GM19452 (cell line): ENCODE data around the gene NIPA2.

Source experiments
- ATAC-seq: cut with Tn5 transposase; IDR thresholded peaks from one replicate; pipeline ENCODE4 v1.9.1; 2021; ENCODE audit not compliant: unreplicated experiment

The NIPA2 gene

DNA sequence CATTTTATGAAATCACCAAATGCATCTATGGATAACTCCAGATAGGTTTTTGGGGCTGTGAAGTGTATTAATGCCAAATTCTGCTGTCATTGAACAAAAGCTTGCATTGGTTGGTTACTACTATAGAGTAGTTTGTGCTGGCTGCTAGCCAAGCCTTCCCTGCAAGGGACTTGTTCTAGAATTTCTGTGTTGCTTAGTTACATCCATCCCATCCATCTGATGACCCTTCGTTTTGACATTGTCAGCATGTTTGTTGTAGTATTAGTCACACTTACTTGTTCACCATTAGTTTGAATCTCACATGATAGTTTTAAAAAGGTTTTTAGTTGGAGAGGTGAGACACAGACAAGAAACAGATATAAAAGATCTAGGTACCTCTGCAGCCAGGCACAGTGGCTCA, 7.0 kb upstream of the NIPA2 start:
- no peak for ATAC-seq

DNA sequence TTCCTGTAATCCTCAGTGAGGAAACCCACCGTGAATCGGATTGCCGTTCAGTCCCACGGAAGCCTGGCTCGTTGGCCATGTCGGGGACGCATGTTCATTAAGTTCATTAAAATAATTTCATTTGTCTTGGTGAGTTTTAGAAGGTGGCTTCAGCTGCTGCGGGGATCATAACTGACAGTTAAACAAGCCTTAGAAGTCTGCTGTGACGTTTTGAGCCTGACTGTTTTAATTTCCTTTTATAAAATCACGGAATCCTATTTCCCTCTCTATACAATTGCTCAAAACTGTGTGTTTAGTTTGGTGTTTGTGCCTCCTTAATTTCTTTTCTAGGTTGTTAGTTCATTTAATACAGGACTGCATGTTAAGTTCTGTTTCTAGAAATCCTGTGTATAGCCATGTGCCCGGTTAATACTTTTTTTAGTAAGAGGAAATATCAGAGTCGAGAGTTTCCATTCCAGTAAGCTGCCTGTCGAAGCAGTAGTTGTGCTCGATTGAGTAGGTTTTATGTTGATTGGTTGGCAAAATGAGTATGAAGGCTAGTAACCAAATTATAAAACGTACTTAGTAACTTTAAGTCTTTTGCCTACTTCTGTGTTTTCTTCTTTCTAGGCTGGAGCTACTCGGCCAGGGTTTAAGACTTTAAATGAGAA, 705 bp downstream of the NIPA2 start:
- no peak for ATAC-seq

DNA sequence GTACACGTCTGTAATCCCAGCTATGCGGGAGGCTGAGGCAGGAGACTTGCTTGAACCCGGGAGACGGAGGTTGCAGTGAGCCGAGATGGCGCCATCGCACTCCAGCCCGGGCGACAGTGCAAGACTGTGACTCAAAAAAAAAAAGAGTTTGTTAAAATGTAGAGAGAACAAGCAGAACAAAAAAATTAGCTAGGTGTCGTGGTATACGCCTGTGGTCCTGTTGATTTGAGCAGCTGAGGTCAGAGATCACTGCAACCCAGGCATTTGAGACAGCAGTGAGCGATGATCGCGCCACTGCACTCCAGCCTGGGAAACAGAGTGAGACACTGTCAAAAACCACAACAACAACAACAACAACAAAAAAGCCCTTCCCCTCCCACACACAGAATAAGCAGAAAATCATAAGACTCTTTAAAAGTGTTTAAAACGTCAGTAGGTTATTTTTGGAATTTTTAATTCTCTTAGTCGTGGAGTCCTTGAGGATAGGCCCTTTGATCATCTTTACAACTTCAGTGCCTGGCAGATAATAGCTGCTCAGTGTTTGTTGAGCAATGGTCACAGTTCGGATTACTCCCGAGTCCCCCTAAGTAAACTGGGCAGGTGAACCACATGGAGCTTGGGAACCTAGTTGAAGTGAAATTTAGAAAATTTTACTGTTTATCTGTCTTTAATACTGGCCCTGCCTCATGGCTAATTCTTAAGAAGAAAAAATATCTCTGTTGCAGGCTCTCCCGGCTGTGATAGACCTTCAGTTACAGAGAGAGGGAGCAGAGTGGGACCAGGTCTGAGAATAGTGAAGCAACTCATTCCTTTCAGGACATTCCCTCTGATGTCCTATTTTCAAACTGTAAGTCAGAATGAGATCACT, 6.2 kb downstream of the NIPA2 start:
- no peak for ATAC-seq

DNA sequence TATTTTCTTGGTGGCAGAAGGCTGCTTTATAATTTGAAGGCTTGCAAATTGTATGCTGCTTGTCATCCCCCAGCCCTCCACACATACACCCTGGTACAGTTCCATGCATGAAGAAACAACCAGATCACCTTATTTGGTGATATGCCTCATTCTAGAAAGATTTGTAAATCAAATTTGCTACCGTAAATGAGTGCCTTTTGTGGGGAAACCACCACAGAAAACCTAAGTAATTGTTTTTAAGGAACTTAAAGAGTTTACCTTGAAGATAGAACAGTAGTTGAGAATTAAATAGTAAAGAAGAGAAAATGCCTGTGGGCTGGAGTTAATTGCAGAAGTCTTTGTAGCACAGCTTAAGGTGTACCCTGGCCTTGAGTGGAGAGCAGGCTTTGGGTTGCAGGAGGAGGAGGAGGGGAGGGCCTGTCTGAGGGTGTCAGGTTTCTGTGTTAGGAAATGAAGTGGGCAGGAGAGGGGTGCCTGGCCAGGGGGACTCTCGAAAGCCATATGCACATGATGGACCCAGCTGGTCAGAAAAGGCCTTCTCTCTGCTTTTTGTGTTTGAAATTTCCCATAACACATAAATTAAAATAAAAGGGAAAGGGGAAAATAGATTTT, 6.9 kb downstream of the NIPA2 start:
- no peak for ATAC-seq

DNA sequence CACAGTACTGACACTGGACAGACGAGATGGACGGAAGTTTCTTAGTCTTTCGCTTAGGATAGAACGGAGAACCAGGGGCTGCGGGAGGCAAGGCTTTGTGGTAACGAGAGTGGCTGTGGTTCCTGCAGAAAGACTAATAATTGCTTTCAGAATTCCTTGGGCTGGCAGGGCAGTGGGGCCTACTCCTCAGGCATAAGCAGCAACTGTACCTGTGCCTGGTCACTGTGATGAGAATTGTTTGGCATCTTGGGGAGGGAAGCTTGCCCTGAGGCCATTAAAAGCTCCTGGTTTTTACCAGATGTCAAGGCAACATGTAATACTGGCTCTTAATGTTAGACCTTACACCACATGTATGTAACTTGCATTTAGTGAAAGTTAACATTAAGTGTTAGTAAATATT, 7.6 kb downstream of the NIPA2 start:
- ATAC-seq = no peak

DNA sequence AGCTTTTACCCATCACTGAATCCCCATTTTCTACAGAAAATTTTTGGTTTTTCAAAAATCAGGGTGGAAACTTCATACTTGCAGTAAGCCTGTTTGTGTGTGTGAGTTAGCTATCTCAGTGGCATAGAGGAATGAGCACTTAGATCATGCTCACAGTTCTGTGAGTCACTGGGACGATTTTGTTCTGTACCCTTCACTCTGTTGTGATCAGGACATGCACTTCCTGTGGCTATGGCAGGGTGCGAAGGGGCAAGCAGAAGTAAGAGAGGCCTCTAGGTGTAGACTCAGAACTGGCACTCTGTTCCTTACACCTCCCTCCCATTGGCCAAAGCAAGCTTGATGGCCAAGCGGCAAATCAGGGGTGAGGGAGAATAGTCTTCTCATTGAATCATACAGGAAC, 11.6 kb downstream of the NIPA2 start:
- no peak for ATAC-seq

DNA sequence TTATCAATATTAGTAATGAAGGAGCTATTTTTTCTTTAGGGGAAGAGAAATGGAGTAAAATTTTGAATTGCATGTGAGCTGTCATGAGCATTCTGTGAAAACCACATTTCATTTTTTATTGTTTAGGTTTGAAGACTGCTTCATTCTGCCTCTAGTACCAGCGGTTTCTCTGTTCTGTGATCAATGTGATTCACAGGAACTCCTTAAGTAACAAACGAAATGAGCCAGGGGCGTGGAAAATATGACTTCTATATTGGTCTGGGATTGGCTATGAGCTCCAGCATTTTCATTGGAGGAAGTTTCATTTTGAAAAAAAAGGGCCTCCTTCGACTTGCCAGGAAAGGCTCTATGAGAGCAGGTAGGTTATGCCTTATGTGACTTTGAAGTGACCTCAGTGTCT, 13.0 kb downstream of the NIPA2 start:
- no peak for ATAC-seq

DNA sequence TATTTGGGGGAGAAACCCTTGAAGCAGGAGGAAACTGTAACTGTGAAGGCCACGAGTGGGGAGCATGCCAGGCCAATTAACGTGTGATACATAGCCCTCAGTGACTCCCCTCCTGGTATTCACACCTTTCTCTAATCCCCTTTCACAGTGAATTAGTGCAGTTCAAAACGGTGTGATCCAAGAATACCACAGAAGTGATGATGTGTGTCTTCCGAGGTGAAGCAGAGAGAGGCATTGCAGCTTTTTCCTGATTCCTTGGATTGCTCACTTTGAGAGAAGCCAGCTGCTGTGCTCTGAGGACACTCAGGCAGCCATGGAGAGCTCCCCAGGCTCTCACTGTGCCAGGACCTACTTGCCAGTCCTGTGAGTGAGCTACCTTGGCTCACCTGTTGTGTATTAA, 17.3 kb downstream of the NIPA2 start:
- ATAC-seq = no peak

DNA sequence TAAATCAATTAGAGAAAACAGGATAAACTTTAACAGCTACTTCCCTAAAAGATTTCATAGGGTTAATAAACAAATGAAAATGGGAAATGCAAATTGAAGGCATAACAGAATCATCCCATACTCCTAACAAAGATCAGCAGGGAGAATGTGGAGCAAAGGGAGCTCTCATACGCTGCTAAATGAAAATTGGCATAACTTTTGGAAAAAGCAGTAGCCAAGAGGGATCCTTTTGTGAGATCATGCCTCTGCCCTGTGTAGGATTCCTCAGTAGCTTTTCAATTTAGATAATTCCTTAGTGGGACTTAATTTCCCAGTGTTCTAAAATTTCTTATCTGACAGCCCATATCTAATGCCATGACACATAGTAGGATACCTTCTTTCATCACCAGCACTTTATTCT, 18.2 kb downstream of the NIPA2 start:
- ATAC-seq = no peak

DNA sequence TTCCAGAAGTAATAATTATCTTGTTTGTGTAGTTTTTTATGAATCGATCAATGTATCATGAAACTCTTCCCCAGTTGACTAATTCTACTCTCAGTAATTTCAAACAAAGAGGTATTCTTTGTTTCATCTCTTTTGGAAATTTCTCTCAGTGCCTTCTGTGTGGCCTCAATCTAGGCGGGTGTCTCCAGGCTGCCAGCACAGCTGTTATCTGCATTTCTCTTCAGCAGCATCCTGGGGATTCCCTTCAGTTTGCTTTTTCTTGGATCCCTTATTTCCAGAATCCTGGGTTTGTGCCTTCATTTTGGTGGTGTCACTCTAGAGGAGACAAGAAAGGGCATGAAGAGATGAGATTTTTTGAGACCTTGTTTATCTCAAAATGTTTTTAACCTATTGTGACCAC, 22.7 kb downstream of the NIPA2 start:
- no peak for ATAC-seq

DNA sequence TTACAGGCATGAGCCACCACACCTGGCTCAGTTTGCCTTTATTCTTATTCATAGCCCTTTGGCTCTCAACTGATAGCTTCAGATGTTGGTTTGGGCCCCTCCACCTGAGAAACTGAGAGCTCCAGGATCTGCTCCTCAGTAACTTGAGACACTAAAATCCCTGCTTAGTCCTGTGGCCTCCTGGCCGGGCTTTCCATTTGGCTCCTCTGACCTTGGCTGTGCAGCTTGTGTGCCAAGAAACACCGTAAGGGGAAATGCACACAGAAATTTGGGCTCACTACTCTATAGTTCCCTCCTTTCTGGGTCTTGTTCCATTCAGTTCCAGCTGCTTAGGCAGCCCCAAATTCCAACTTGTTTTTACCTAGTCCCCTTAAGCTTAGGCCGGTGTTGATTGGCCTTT, 24.9 kb downstream of the NIPA2 start:
- ATAC-seq = no peak

DNA sequence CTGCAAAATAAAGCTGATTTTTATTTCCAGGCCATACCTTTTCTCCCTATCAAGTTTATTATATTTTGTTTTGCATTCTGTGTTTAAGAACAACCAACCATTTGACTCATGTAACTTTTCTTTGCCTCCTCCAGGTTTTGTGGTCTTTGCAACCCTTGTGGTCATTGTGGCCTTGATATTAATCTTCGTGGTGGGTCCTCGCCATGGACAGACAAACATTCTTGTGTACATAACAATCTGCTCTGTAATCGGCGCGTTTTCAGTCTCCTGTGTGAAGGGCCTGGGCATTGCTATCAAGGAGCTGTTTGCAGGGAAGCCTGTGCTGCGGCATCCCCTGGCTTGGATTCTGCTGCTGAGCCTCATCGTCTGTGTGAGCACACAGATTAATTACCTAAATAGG, 27.6 kb downstream of the NIPA2 start:
- no peak for ATAC-seq

DNA sequence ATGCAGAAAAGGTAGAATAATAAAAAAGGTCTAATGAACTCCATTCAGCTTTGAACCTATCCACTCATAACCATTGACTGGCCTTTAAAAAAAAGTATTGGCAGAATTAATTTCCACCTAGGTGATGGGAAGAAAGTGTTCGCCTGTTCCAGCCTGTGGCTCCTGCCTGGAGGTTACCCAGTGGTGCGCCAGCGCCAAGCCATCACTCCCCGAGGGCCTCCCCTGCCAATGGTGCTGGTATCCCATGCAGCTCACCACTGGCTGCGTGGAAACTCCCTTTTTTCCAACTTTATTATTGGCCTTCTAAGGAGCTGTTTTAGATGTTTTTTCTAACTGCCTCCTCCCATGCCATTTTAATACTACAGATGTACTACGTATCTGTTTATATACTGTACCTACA, 29.4 kb downstream of the NIPA2 start:
- no peak for ATAC-seq

DNA sequence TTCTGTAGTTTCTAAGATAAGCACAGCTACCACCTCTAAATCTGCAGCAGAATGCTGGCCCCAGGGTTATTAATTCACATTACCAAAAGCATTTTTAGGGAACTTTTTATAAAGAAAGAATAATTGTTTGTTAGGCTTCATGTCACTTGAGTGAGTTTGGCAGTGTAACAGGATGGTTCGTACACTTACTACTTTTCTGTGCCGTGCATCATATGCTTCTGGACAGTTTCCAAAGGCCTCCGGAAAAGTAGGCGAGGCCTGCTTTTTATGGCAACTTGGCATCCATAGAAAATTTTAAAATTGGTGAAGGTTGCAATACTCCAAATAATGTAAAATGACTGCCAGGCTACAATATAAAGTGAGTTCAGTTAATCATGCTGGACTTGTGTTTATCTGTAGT, 30.0 kb downstream of the NIPA2 start:
- ATAC-seq = no peak

DNA sequence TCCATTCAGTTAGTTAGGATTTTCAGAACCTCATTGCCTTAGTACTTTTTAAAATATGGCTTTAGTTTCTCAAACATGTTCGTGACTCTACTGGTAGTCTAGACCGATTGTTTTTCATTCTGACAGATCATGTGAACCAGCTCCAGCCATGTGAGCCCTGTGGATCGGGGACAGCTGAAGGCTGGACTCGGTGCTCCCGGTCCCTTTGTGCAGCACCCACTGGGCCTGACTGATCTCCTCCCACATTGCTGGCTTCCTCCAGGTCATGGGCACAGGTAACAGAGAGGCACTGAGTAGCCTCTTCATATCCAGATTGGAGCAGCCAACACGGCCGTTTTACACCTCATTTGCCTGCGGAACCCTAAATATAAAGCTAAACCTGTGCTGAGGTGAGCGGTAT, 30.5 kb downstream of the NIPA2 start:
- no peak for ATAC-seq

DNA sequence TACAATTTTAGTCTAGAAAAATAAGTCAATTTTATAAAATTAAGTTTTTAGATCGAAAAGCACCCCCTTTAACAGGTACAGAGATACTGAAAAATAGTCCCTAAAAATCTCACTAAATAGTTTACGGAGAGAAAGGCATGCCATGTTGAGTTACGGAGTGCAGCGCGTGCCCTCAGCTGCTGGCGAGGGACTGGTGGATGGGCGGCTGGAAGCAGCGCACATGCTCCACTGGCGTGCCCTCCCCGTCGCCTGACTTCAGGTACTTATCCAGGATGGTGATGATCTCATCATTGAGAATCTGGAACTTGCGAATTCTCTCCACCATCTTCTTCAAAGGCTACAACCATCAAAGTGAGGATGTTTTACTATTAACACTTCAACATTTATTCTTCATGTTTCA, 31.4 kb downstream of the NIPA2 start:
- ATAC-seq = no peak

DNA sequence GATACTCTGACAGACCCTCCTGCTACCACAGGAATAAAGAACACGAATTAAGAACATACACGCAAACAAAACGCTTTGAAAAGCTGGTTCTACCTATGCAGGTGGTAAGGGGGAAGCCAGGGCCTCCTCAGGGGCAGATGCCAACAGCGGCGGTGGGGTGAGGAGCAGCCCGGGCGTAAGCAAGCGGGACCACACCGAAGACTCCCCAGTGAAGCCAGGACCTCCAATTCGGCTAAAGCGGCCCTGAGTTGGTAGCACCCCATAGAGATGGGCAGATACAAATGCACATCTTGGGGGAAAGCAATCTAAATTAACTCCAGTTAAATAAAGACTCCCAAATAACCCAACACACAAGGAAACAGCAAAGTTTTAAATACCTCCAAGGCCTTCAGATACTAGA, 32.4 kb downstream of the NIPA2 start:
- ATAC-seq = no peak

DNA sequence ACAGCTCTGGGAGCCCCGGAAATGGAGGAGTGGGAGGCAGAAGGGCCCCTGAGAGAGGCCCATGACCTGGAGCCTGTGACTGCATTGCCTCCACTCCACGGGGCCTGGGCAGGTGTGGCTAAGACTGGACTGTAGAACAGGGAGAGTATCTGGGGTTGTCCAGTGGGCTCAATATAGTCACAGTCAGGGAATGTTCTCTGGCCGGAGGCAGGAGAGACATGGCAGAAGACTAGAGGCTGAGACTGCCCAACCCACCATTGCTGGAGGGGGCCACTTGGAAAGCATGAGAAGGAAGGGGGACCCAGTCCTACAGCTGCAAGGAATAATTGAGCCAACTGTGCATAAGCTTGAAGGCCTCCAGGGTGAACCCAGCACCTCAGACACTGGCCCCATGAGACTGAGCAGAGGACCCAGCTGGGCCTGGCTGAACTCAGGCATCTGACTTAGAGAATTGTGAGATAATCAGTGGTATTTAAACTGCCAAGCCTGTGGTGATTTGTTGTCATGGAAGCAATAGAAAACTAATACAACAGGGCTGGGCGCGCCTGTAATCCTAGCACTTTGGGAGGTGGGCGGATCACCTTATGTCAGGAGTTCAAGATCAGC, 33.1 kb downstream of the NIPA2 start:
- no peak for ATAC-seq

DNA sequence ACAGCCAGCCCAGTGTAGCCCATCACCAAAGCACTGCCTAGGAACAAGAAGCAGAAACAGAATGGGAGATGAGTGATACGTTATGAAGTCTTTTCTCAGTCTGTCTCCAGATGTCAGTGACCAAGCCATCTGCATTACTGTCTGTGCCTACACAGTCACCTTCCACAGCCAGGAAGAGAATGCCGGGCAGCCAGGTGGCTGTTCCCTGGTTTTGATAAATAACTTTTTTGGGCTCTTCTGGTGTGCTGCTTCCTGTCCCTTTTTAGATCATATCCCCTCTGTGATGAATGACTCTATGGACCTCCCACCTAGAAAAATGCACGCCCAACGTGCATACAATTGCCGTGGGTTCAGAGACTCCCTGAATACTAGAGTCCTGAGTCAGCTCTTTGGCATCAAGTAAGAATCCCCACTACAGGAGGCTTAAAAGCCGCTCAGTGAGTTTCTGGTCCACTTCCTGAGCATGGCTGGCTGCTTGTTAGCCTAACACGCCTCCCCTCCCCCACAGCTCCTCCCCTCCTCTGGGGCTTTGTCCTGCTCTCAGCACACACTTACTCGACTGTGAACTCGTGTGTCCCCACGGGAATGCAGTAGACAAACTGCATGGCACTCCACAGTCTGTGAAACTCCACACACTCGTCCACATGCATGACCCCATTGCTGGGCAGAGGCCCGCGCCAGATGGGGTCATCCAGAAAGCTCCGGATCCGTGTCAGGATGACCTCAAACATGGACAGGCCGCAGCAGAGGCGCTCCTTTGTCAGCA, 34.7 kb downstream of the NIPA2 start:
- ATAC-seq = no peak

DNA sequence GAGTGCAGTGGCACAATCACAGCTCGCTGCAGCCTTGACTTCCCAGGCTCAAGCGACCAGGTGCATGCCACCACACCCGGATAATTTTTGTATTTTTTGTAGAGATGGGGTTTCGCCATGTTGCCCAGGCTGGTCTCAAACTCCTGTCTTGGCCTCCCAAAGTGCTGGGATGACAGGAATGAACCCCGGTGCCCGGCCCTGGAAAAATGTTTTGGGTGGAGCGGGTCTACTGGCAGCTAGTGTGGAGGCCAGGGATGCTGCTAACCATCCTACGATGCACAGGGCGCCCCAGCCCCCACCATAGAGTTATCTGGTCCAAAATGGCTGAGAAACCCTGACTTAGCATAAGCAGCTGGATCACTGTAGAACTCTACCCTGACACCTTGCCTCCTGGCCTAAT, 35.4 kb downstream of the NIPA2 start:
- no peak for ATAC-seq

DNA sequence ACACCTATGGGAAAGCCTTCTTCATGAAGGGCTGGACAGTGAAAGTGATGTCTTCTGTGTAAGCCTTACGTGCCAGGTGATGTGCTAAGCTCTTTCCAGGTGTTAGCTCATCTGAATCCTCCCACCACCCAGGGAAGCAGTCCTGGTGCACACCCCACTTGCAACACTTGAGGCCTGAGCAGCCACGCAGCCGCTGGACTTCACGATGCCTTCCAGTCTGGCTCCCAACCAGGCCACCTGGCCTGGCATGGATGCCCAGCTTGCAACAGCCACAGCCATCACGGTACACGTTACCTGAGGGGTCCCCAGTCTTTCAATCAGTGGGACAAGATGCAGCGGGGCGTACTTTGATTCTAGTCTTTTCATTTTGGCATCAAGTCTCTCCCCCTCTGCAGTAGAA, 35.8 kb downstream of the NIPA2 start:
- ATAC-seq = no peak
